ENCODE results near the gene PNN. TPM values are rescaled to one million over a fixed set of nuclear protein-coding genes. Genes with fewer than 3 reads are reported as not detected.

Gene PNN
- total and polyA plus RNA-seq, 9 of the 15 experiments (the other 6 are each of a cell fraction or from before 2014, with no cell fraction given): 30.2 to 188 (median 69.7) TPM

DNA sequence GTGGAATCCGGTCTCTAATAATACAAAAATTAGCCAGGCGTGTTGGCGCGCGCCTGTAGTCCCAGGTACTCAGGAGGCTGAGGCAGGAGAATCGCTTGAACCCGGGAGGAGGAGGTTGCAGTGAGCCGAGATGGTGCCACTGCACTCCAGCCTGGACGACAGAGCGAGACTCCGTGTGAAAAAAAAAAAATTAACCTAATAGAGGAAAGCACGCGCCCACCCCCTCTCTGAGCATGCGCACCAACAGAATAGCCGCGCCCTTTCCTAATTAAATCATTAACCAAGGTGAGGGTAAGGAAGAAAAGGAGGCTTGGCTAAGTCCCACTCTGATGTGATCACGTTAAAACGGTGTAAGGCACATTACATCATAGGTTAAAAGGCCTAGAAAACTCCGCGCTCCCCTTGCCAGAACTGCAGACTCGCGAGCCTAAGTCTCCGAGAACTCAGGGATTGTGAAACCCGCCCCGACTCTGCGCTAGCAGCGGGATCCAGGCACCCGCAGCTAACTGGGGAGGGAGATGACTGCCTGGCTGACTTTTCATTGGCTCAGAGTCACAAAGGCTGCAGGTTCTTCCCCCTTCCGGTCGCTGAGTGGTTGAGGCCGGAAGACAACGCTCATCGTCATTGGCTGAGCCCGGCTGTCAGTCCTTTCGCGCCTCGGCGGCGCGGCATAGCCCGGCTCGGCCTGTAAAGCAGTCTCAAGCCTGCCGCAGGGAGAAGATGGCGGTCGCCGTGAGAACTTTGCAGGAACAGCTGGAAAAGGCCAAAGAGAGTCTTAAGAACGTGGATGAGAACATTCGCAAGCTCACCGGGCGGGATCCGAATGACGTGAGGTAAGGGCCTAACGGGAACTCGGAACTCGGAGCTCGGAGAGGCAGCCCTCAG is at the start of gene PNN (continued):
- TF ChIP-seq NR2C2 (CRISPR knock-in tag; IDR thresholded peaks at IDR 0.05): no peak
- peak; percentile 76 for TF ChIP-seq NR2C2 (tag; IDR thresholded peaks at IDR 0.05)
- TF ChIP-seq THAP12 (CRISPR knock-in tag; IDR thresholded peaks at IDR 0.05): peak; percentile 45; the same call in 1 of the 2 replicates
- TF ChIP-seq KLF1 (tag; IDR thresholded peaks at IDR 0.05): peak; percentile 87; the same call in 1 of the 2 replicates
- peak; percentile 86 for TF ChIP-seq FOS (IDR thresholded peaks at IDR 0.05; ENCODE audit: extremely low read depth, insufficient read length)
- TF ChIP-seq KDM5B (IDR thresholded peaks at IDR 0.05; ENCODE audit: insufficient replicate concordance, low read depth, low read length): peak; percentile 74
- TF ChIP-seq SAP30 (IDR thresholded peaks at IDR 0.05; ENCODE audit: borderline replicate concordance, insufficient read depth, low read depth, low read length, poor library complexity, severe bottlenecking): no peak
- TF ChIP-seq ZBTB40 (IDR thresholded peaks at IDR 0.05): peak; percentile 90
- TF ChIP-seq ZBTB40 (CRISPR knock-in tag; IDR thresholded peaks at IDR 0.05): no peak
- TF ChIP-seq ZNF592 (IDR thresholded peaks at IDR 0.05): peak; percentile 7; the same call in 1 of the 2 replicates

Data from K562 (cell line).